ENCODE data around the gene FOXE1.

FOXE1 gene

DNA sequence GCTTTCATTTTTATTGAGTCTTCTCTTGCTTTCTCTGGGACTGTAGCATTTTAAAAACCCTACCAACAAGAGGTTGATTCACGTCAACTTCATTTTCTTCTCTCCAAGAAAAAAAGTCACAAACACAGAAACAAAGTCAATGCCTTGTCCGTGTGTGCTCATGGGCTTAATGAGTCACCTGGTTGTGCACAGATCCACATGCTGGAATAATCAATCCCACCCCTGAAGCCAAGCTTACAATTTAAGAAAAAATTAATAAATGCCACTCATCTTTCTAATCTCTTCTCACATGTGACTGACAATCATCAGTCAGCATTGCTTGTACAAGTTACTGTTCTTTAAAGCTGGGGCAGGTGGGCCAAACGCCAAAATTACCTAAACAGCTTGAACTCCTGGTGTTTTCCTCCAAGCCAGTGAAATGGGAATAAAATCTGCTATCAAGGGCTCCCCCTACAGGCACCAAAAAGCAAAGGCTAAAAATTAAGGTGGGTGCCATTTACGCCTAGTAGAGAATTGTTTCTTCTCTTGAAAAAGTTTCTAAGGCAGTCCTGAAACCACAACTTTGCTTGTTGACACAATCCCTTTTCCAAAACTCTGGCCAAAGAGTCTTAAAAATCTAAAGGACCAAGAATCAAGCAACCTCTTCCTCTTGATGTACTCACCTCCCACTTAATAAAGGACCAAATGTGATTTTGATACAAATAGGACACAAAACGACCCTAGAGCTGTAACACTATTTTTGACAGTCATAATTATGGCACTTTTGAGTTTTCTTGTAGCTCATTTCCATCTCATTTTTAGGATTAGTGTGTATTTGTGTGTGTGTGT lies 47.9 kb downstream of the FOXE1 start:
- DNase-seq, result peak; percentile 48
- in situ Hi-C loops (cut with MboI; ENCODE audit: low pct_unique_long_range_greater_than_20kb, low sequenced_read_pairs), result no loop called here

DNA sequence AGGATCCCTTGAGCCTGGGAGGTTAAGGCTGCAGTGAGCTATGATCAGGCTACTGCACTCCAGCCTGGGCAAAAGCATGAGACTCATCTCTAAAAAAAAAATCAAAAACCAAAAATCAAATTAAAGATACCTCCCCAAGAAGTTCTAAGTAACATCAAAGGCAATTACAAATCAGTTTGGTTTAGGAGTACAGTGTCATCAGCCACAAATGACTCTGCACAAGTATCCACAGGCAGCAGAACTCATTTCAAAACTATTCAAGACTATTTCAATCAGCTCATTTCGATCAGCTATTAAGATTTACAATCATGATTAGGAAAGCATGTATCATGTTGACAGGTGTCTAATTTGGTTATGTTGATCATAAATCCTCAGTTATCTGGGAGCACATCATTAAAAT lies 50.2 kb downstream of the FOXE1 start:
- DNase-seq, result no peak
- in situ Hi-C loops (cut with MboI; ENCODE audit: low pct_unique_long_range_greater_than_20kb, low sequenced_read_pairs), result no loop called here

DNA sequence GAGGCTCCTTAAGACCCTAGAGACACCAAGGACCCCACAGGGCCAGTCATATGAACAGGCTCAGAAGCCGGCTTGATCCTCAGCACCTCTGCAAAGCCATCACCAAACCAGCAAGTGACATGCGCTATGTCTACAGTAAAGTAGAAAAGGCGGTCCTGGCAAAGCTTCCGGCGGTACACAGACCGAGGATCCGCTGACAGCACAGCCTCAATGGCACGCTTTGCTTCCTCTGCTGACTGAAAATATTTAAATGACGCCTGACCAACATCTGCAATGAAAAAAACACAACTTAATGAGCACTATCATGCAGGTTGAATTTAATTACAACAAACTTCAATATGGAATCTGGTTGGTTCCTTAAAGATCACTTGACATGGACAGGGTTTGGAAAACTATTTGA lies 51.7 kb downstream of the FOXE1 start:
- no peak for DNase-seq
- in situ Hi-C loops (cut with MboI; ENCODE audit: low pct_unique_long_range_greater_than_20kb, low sequenced_read_pairs), result no loop called here

DNA sequence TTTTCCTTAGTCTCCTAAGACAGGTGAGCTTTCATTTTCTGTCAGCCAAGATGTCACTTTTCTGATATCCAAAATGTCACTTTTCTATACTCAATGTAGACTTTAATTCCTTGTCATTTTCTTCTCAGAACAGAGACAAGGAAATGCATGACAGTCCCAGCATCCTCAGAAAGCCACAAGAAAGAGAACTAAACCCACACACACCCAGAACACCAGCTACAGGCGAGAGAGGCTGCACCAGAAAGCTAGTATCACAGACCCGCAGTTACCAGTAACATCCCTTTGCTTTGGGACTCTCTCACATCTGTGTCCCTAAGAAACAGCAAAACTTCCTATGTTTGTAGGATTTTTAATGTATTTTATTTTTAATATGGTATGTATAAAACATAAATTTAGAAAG lies 52.2 kb downstream of the FOXE1 start:
- in situ Hi-C loops (cut with MboI; ENCODE audit: low pct_unique_long_range_greater_than_20kb, low sequenced_read_pairs), result no loop called here
- DNase-seq, result no peak

Measured in KBM-7 (cell line).